Astrocyte (in vitro differentiated cells and primary cell): Measurements from ENCODE around the gene NOD1. TPM values are rescaled to one million over a fixed set of nuclear protein-coding genes. Genes with fewer than 3 reads are reported as not detected.

Experiments
- DNase-seq: peaks from one replicate; pipeline ENCODE4 v3.0.0-alpha.2; 2010; ENCODE audit warnings: low read depth
- FAIRE-seq: peaks from 2 replicates; lab custom pipeline; 2011; peaks lifted over from hg19 to GRCh38; lab: Jason Lieb, UNC
- H2AFZ ChIP-seq: 2 replicates; pipeline ENCODE4 v1.6.0; 2012; ENCODE audit warnings: low read depth, low read length, inconsistent platforms
- H3K27ac ChIP-seq: 2 replicates; pipeline ENCODE4 v1.5.1; 2011; ENCODE audit warnings: low read depth, low read length, inconsistent platforms
- H3K27me3 ChIP-seq: 2 replicates; pipeline ENCODE4 v1.6.0; 2011; ENCODE audit warnings: low read length, inconsistent platforms; ENCODE audit not compliant: insufficient read depth
- H3K36me3 ChIP-seq: 2 replicates; pipeline ENCODE4 v1.5.1; 2011; ENCODE audit warnings: low read length, inconsistent platforms; ENCODE audit not compliant: insufficient read depth
- H3K4me1 ChIP-seq: 2 replicates; pipeline ENCODE4 v1.5.1; 2011; ENCODE audit warnings: low read length, inconsistent platforms; ENCODE audit not compliant: insufficient read depth
- H3K4me2 ChIP-seq: 2 replicates; pipeline ENCODE4 v1.6.0; 2012; ENCODE audit warnings: low read length, inconsistent platforms
- H3K4me3 ChIP-seq: 2 replicates; pipeline ENCODE4 v1.5.1; 2011; ENCODE audit warnings: low read depth, mild to moderate bottlenecking, low read length, inconsistent platforms; ENCODE audit not compliant: insufficient read depth
- H3K79me2 ChIP-seq: 2 replicates; pipeline ENCODE4 v1.6.0; 2012; ENCODE audit warnings: mild to moderate bottlenecking, low read length, inconsistent platforms; ENCODE audit not compliant: insufficient read depth
- H3K9ac ChIP-seq: 2 replicates; pipeline ENCODE4 v1.6.0; 2012; ENCODE audit warnings: mild to moderate bottlenecking, low read length, inconsistent platforms
- H3K9me3 ChIP-seq: 2 replicates; pipeline ENCODE4 v1.5.1; 2012; ENCODE audit warnings: low read depth, mild to moderate bottlenecking, low read length, inconsistent platforms; ENCODE audit not compliant: insufficient read depth
- H4K20me1 ChIP-seq: 2 replicates; pipeline ENCODE4 v1.6.0; 2012; ENCODE audit warnings: low read length, inconsistent platforms; ENCODE audit not compliant: insufficient read depth
- H3K27ac Mint-ChIP-seq: one replicate; pipeline ENCODE4 v1.8.0; 2021; ENCODE audit warnings: mild to moderate bottlenecking, mixed read lengths; ENCODE audit not compliant: unreplicated experiment
- H3K27me3 Mint-ChIP-seq: one replicate; pipeline ENCODE4 v1.8.0; 2021; ENCODE audit warnings: low read depth, mixed read lengths; ENCODE audit not compliant: unreplicated experiment
- H3K36me3 Mint-ChIP-seq: one replicate; pipeline ENCODE4 v1.8.0; 2021; ENCODE audit warnings: low read depth, mixed read lengths; ENCODE audit not compliant: unreplicated experiment
- H3K4me1 Mint-ChIP-seq: one replicate; pipeline ENCODE4 v1.8.0; 2021; ENCODE audit warnings: low read depth, mixed read lengths; ENCODE audit not compliant: unreplicated experiment
- H3K4me3 Mint-ChIP-seq: one replicate; pipeline ENCODE4 v1.8.0; 2021; ENCODE audit warnings: mild to moderate bottlenecking, moderate library complexity, mixed read lengths; ENCODE audit not compliant: unreplicated experiment
- H3K9me3 Mint-ChIP-seq: one replicate; pipeline ENCODE4 v1.8.0; 2021; ENCODE audit warnings: mild to moderate bottlenecking, mixed read lengths; ENCODE audit not compliant: unreplicated experiment
- EZH2 ChIP-seq: IDR thresholded peaks from 2 replicates; pipeline ENCODE4 v1.6.1; 2012; ENCODE audit warnings: mild to moderate bottlenecking, low read length, inconsistent platforms; ENCODE audit not compliant: insufficient read depth
- total RNA-seq: library from RNA; stranded (reverse); gene quantifications from 2 replicates; pipeline ENCODE4 v1.2.1, GENCODE V29; 2021
- TF ChIP-seq, protein P1 (sequence below): IDR thresholded peaks from 2 replicates; pipeline ENCODE4 v1.5.1; 2011; ENCODE audit warnings: low read depth, mild to moderate bottlenecking, inconsistent platforms, low read length, moderate library complexity; ENCODE audit not compliant: insufficient read depth

Gene NOD1
- total RNA-seq, 1 donor from 2014 or later: 9.7 TPM

GRCh38 chr7:30453016-30453415 lies 25.6 kb downstream of the NOD1 start:
- no peak overlapping the region for H2AFZ ChIP-seq
- Mint-ChIP-seq H3K4me3 (no peak overlapping the region), H3K27ac (no peak overlapping the region), H3K36me3 (peaks cover 29% of the 10 kb centered on the region), H3K9me3 (no peaks in the 10 kb centered on the region), H3K27me3 (no peaks in the 10 kb centered on the region), H3K4me1 (peaks cover 3% of the 10 kb centered on the region)
- H3K36me3 ChIP-seq: peaks cover 5% of the 10 kb centered on the region
- no peaks in the 10 kb centered on the region for H3K9me3 ChIP-seq
- no peak overlapping the region for H3K27ac ChIP-seq
- H3K4me1 ChIP-seq: no peaks in the 10 kb centered on the region
- H3K27me3 ChIP-seq: no peaks in the 10 kb centered on the region
- no peaks in the 10 kb centered on the region for H4K20me1 ChIP-seq
- no peak overlapping the region for H3K4me2 ChIP-seq
- DNase-seq: no peak
- TF ChIP-seq EZH2: no peak
- TF ChIP-seq, protein P1, sequence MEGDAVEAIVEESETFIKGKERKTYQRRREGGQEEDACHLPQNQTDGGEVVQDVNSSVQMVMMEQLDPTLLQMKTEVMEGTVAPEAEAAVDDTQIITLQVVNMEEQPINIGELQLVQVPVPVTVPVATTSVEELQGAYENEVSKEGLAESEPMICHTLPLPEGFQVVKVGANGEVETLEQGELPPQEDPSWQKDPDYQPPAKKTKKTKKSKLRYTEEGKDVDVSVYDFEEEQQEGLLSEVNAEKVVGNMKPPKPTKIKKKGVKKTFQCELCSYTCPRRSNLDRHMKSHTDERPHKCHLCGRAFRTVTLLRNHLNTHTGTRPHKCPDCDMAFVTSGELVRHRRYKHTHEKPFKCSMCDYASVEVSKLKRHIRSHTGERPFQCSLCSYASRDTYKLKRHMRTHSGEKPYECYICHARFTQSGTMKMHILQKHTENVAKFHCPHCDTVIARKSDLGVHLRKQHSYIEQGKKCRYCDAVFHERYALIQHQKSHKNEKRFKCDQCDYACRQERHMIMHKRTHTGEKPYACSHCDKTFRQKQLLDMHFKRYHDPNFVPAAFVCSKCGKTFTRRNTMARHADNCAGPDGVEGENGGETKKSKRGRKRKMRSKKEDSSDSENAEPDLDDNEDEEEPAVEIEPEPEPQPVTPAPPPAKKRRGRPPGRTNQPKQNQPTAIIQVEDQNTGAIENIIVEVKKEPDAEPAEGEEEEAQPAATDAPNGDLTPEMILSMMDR: no peak
- H3K4me3 ChIP-seq: no peak overlapping the region
- FAIRE-seq: no peak
- H3K79me2 ChIP-seq: no peaks in the 10 kb centered on the region
- H3K9ac ChIP-seq: no peak overlapping the region

DNA sequence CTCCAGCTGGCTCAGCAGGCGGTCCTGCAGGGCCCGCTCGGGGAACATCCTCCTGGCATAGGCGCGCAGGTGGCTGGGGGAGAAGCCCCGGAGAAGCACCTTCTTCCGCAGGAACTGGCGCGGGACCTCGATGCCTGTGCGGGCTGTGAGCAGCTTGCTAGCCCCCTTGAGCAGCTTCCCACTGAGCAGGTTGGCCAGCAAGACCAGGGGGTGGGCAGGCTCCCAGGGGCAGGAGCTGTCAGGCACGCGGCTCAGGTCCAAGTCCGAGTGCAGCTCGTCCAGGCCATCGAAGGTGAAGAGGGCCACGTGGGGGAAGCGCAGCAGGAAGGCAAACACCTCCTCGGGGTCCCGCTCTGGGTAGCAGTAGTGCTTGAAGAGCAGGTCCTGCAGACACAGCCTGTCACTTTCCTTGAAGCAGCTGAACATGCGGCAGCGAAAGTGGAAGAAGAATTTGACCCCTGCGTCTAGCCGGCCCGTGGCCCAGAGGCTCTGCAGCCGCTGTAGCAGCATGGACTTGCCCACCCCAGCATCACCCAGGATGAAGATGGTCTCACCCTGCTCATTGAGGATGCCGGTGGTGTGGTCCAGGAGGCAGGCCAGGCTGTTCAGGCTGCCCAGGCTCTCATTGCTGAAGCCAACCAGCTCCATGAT lies 26.2 kb downstream of the NOD1 start:
- H3K79me2 ChIP-seq: no peaks in the 10 kb centered on the region
- peaks cover 29% of the 10 kb centered on the region for H3K36me3 Mint-ChIP-seq
- H3K27me3 ChIP-seq: no peaks in the 10 kb centered on the region
- H3K36me3 ChIP-seq: peaks cover 6% of the 10 kb centered on the region
- FAIRE-seq: no peak
- no peaks in the 10 kb centered on the region for H3K27me3 Mint-ChIP-seq
- H3K9ac ChIP-seq: no peak overlapping the region
- H3K4me1 ChIP-seq: no peaks in the 10 kb centered on the region
- no peak overlapping the region for H3K4me3 ChIP-seq
- no peaks in the 10 kb centered on the region for H3K9me3 ChIP-seq
- no peak overlapping the region for H3K27ac ChIP-seq
- no peak overlapping the region for H3K4me3 Mint-ChIP-seq
- no peaks in the 10 kb centered on the region for H3K4me1 Mint-ChIP-seq
- TF ChIP-seq EZH2: no peak
- TF ChIP-seq, protein P1: no peak
- H2AFZ ChIP-seq: no peak overlapping the region
- no peaks in the 10 kb centered on the region for H3K9me3 Mint-ChIP-seq
- no peak overlapping the region for H3K27ac Mint-ChIP-seq
- H3K4me2 ChIP-seq: no peak overlapping the region
- no peaks in the 10 kb centered on the region for H4K20me1 ChIP-seq
- no peak for DNase-seq

DNA sequence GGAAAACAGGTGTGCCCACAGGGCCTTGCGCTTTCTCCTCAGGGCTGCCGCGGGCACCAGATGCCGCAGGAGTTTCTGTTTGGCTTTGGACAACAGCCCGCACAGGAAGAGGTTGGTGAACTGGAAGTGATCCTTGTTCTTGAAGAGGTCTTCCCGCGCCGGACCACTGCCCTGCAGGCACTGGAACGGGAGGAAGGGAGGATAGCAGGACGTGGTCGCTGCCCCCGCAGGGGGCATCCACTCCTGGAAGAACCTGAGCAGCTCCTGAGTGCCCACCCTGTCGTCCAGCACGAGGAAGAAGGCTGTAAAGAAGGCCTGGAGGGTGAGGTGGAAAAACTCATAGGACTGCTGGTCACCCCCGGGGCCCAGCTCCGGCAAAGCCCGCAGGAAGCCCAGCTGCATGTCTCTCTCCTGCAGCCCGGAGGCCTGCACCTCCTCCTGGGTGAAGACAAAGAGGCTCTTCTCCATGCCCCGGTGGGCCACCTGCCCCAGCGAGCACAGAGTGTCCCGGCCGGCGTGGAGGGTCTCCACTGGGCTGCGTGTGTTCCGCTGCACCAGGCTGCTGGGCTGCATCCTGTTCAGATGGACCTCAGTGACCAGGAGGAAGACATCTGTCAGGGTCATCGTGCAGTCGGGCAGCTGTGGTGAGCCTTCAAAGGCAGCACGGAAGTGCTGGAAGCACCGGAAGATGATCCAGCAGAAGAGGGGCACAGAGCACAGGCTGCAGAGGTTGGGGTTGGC lies 26.9 kb downstream of the NOD1 start:
- Mint-ChIP-seq H3K27ac (no peak overlapping the region), H3K4me3 (no peak overlapping the region), H3K27me3 (no peaks in the 10 kb centered on the region), H3K36me3 (peaks cover 31% of the 10 kb centered on the region), H3K4me1 (no peaks in the 10 kb centered on the region), H3K9me3 (no peaks in the 10 kb centered on the region)
- no peak for TF ChIP-seq EZH2
- TF ChIP-seq, protein P1: no peak
- no peak overlapping the region for H3K27ac ChIP-seq
- FAIRE-seq (no peak), DNase-seq (no peak)
- peaks cover 10% of the 10 kb centered on the region for H3K36me3 ChIP-seq
- H3K9me3 ChIP-seq: no peaks in the 10 kb centered on the region
- H3K9ac ChIP-seq: no peak overlapping the region
- H3K4me2 ChIP-seq: no peak overlapping the region
- H3K79me2 ChIP-seq: no peaks in the 10 kb centered on the region
- no peak overlapping the region for H2AFZ ChIP-seq
- no peak overlapping the region for H3K4me3 ChIP-seq
- H3K27me3 ChIP-seq: no peaks in the 10 kb centered on the region
- no peaks in the 10 kb centered on the region for H3K4me1 ChIP-seq
- H4K20me1 ChIP-seq: no peaks in the 10 kb centered on the region
